ENCODE data around the gene PEX5L.
A peak's percentile ranks its signal among the peaks of the same experiment; 100 is the strongest.

The PEX5L gene

GRCh38 chr3:179885950-179886349 lies 150.8 kb downstream of the PEX5L start:
- no peak for DNase-seq

GRCh38 chr3:179884136-179884535 lies 152.6 kb downstream of the PEX5L start:
- DNase-seq: no peak

- peak in 1 of 2 donors; percentile 6 for DNase-seq
Measured at GRCh38 chr3:179882292-179882691, 154.4 kb downstream of the PEX5L start.

- DNase-seq: no peak
Measured at GRCh38 chr3:179881791-179882190, 154.9 kb downstream of the PEX5L start.

- no peak for DNase-seq
Measured at GRCh38 chr3:179880868-179881267, 155.9 kb downstream of the PEX5L start.

- no peak for DNase-seq
Measured at GRCh38 chr3:179876440-179876839, 160.3 kb downstream of the PEX5L start.

- DNase-seq: no peak
Measured at GRCh38 chr3:179872842-179873241, 163.9 kb downstream of the PEX5L start.

- no peak for DNase-seq
Measured at GRCh38 chr3:179871782-179872181, 165.0 kb downstream of the PEX5L start.

GRCh38 chr3:179868715-179869114 lies 168.0 kb downstream of the PEX5L start:
- no peak for DNase-seq

- no peak for DNase-seq
Measured at GRCh38 chr3:179867961-179868360, 168.8 kb downstream of the PEX5L start.

GRCh38 chr3:179865861-179866505 lies 170.8 kb downstream of the PEX5L start:
- no peak for DNase-seq

GRCh38 chr3:179861953-179862352 lies 174.8 kb downstream of the PEX5L start:
- no peak for DNase-seq

- no peak for DNase-seq
Measured at GRCh38 chr3:179861292-179861691, 175.4 kb downstream of the PEX5L start.

GRCh38 chr3:179860275-179861107 lies 176.2 kb downstream of the PEX5L start:
- no peak for DNase-seq

GRCh38 chr3:179853176-179853575 lies 183.6 kb downstream of the PEX5L start:
- DNase-seq: peak; percentile 3 to 22

GRCh38 chr3:179852142-179852905 lies 184.4 kb downstream of the PEX5L start:
- peak; percentile 82 to 94 for DNase-seq

GRCh38 chr3:179848711-179849110 lies 188.0 kb downstream of the PEX5L start:
- DNase-seq: peak; percentile 27 to 33

- no peak for DNase-seq
Measured at GRCh38 chr3:179842061-179842460, 194.7 kb downstream of the PEX5L start.

GRCh38 chr3:179840985-179841384 lies 195.8 kb downstream of the PEX5L start:
- DNase-seq: no peak

GRCh38 chr3:179837374-179837773 lies 199.4 kb downstream of the PEX5L start:
- DNase-seq: peak; percentile 9 to 10

GRCh38 chr3:179833294-179833693 lies 203.4 kb downstream of the PEX5L start:
- no peak for DNase-seq

GRCh38 chr3:179832333-179832854 lies 204.3 kb downstream of the PEX5L start:
- DNase-seq: no peak

GRCh38 chr3:179829401-179829800 lies 207.3 kb downstream of the PEX5L start:
- no peak for DNase-seq
